SK-N-SH (cell line): ENCODE measurements around the gene PLAU. TPM values are rescaled to one million over a fixed set of nuclear protein-coding genes. Genes with fewer than 3 reads are reported as not detected.

ENCODE experiments used
- CTCF ChIA-PET: fragments of 300-600, 350-600 bp; formaldehyde crosslinking; extraction: SDS; loops from one replicate; lab custom pipeline; 2021; lab: Yijun Ruan, JAX
- POLR2A ChIA-PET: fragments of 350-600 bp; sonication (Branson Sonifier 250); formaldehyde crosslinking; extraction: SDS; loops from one replicate; lab custom pipeline; 2020; ENCODE audit warnings: antibody characterized with exemption, inconsistent platforms; lab: Yijun Ruan, JAX
- DNase-seq: peaks from one replicate; pipeline ENCODE4 v3.0.0; 2012
- H2AFZ ChIP-seq: fragments of 200-600 bp; sonication (generic); 2 replicates; pipeline ENCODE4 v1.8.1; 2016; ENCODE audit warnings: antibody characterized with exemption, mild to moderate bottlenecking, low read depth
- H3F3A ChIP-seq: fragments of 200-600 bp; sonication (generic); replicated peaks from 2 replicates; pipeline ENCODE3; 2016; ENCODE audit warnings: antibody characterized with exemption, mild to moderate bottlenecking; ENCODE audit not compliant: insufficient read depth
- H3K27ac ChIP-seq, 2 experiments: fragments of 200-500 bp in 1 of 2; fragments of 200-600 bp in 1 of 2; sonication (Bioruptor generic) in 1 of 2; sonication (generic), shearing (Covaris generic) in 1 of 2; 2 replicates each; pipeline versions ENCODE4 v1.5.1 to v1.6.1; 2014 to 2016; ENCODE audit warnings: low read depth in 2 of 2, inconsistent platforms in 1 of 2, low read length in 1 of 2, mild to moderate bottlenecking in 1 of 2, mixed read lengths in 1 of 2
- H3K27me3 ChIP-seq: fragments of 200-600 bp; sonication (generic), shearing (Covaris generic); 2 replicates; pipeline ENCODE4 v1.6.1; 2016; ENCODE audit warnings: mixed run types; ENCODE audit not compliant: insufficient read depth
- H3K36me3 ChIP-seq, 2 experiments: fragments of 200-500 bp in 1 of 2; fragments of 200-600 bp in 1 of 2; sonication (Bioruptor generic) in 1 of 2; sonication (generic) in 1 of 2; replicated peaks in 1 of 2; 2 replicates each; pipeline versions ENCODE3 to v1.5.1; 2014 to 2016; ENCODE audit warnings: low read length in 1 of 2, mild to moderate bottlenecking in 1 of 2; ENCODE audit not compliant: insufficient read depth in 2 of 2, control insufficient read depth in 1 of 2
- H3K4me1 ChIP-seq, 2 experiments: fragments of 200-500 bp in 1 of 2; fragments of 200-600 bp in 1 of 2; sonication (Bioruptor generic) in 1 of 2; sonication (generic), shearing (Covaris generic) in 1 of 2; 2 replicates each; pipeline versions ENCODE4 v1.5.1 to v1.6.1; 2014 to 2016; ENCODE audit warnings: low read depth in 1 of 2, low read length in 1 of 2, mixed run types in 1 of 2; ENCODE audit not compliant: insufficient read depth in 2 of 2, control insufficient read depth in 1 of 2
- H3K4me2 ChIP-seq: fragments of 200-600 bp; sonication (generic), shearing (Covaris generic); 2 replicates; pipeline ENCODE4 v1.6.1; 2017; ENCODE audit warnings: mixed run types
- H3K4me3 ChIP-seq, 2 experiments: fragments of 200-500 bp in 1 of 2; fragments of 200-600 bp in 1 of 2; sonication (Bioruptor generic) in 1 of 2; sonication (generic), shearing (Covaris generic) in 1 of 2; 2 replicates each; pipeline versions ENCODE4 v1.5.1 to v1.8.1; 2014 to 2016; ENCODE audit warnings: low read depth in 2 of 2, inconsistent platforms in 1 of 2, low read length in 1 of 2, mild to moderate bottlenecking in 1 of 2, mixed read lengths in 1 of 2, moderate library complexity in 1 of 2
- H3K79me2 ChIP-seq: fragments of 200-600 bp; sonication (generic); 2 replicates; pipeline ENCODE4 v1.8.1; 2017; ENCODE audit warnings: mild to moderate bottlenecking; ENCODE audit not compliant: insufficient read depth
- H3K9ac ChIP-seq: fragments of 200-600 bp; sonication (generic); 2 replicates; pipeline ENCODE4 v1.6.1; 2017; ENCODE audit warnings: mixed run types
- H3K9me2 ChIP-seq: fragments of 200-600 bp; sonication (generic); 2 replicates; pipeline ENCODE4 v1.6.1; 2017; ENCODE audit warnings: mixed run types
- H3K9me3 ChIP-seq: fragments of 200-600 bp; sonication (generic); 2 replicates; pipeline ENCODE4 v1.6.1; 2017; ENCODE audit warnings: mixed run types, mild to moderate bottlenecking, moderate library complexity
- H4K20me1 ChIP-seq: fragments of 200-600 bp; sonication (generic); 2 replicates; pipeline ENCODE4 v1.6.1; 2017; ENCODE audit warnings: mild to moderate bottlenecking, mixed run types; ENCODE audit not compliant: insufficient read depth
- CHD2 ChIP-seq: fragments of 150-350 bp; IDR thresholded peaks from 2 replicates; pipeline ENCODE4 v1.6.1; 2018; ENCODE audit warnings: low read length; ENCODE audit not compliant: partially characterized antibody
- EP300 ChIP-seq, 2 experiments: IDR thresholded peaks; 2 replicates each; pipeline versions ENCODE4 v1.4.0 to v1.6.1; 2012; ENCODE audit warnings: borderline replicate concordance in 1 of 2, low read depth in 1 of 2, low read length in 1 of 2
- FOSL2 ChIP-seq: IDR thresholded peaks from 2 replicates; pipeline ENCODE4 v1.4.0; 2012; ENCODE audit warnings: low read depth, mild to moderate bottlenecking, moderate library complexity, borderline replicate concordance
- FOXJ3 ChIP-seq: sonication (generic); formaldehyde crosslinking; IDR thresholded peaks from 2 replicates; pipeline ENCODE4 v1.5.1; 2020; ENCODE audit warnings: mild to moderate bottlenecking, missing genetic modification reagents
- FOXM1 ChIP-seq: IDR thresholded peaks from 2 replicates; pipeline ENCODE4 v1.4.0; 2012; ENCODE audit warnings: low read depth, mild to moderate bottlenecking
- JUND ChIP-seq: IDR thresholded peaks from 2 replicates; pipeline ENCODE4 v1.4.0; 2012
- PBX3 ChIP-seq: IDR thresholded peaks from 2 replicates; pipeline ENCODE4; 2012
- RXRA ChIP-seq: IDR thresholded peaks from 2 replicates; pipeline ENCODE4 v1.4.0; 2012; ENCODE audit warnings: low read depth, mild to moderate bottlenecking, borderline replicate concordance
- SIN3A ChIP-seq: IDR thresholded peaks from 2 replicates; pipeline ENCODE4 v1.6.1; 2012; ENCODE audit warnings: low read depth, mild to moderate bottlenecking, low read length, moderate library complexity, borderline replicate concordance
- SMC3 ChIP-seq: IDR thresholded peaks from 2 replicates; pipeline ENCODE4 v1.6.1; 2012; ENCODE audit warnings: low read depth, low read length, improper control_type of control experiment
- TAF1 ChIP-seq: IDR thresholded peaks from 2 replicates; pipeline ENCODE4 v1.6.1; 2012; ENCODE audit warnings: low read depth, mild to moderate bottlenecking, low read length, moderate library complexity, borderline replicate concordance
- TCF12 ChIP-seq: IDR thresholded peaks from 2 replicates; pipeline ENCODE4 v1.4.0; 2012
- USF1 ChIP-seq: IDR thresholded peaks from 2 replicates; pipeline ENCODE4 v1.4.0; 2012; ENCODE audit warnings: low read depth, borderline replicate concordance
- YY1 ChIP-seq: IDR thresholded peaks from 2 replicates; pipeline ENCODE4 v1.4.0; 2012; ENCODE audit warnings: low read depth, mild to moderate bottlenecking
- WGBS: methylation state at CpG from one replicate; pipeline ENCODE4 v1.1.6; 2017; ENCODE audit warnings: low lambda C conversion rate; 5-methylcytosine and 5-hydroxymethylcytosine counted together
- polyA plus RNA-seq, 3 experiments: library from polyadenylated mRNA; depleted of rRNA; stranded (reverse); fragments of >200 nt; gene quantifications; 2 replicates each; pipeline ENCODE4 v1.2.3, GENCODE V29; 2012
- TF ChIP-seq, protein P1 (sequence below): fragments of 200-600 bp; sonication (generic); IDR thresholded peaks from 2 replicates; pipeline ENCODE4 v1.6.1; 2017; ENCODE audit warnings: antibody characterized with exemption, mild to moderate bottlenecking, moderate library complexity
- TF ChIP-seq, protein P2 (sequence below): fragments of 150-350 bp; IDR thresholded peaks from 2 replicates; pipeline ENCODE4 v1.6.1; 2016; ENCODE audit warnings: mild to moderate bottlenecking, low read depth, low read length

Gene PLAU
- polyA plus RNA-seq, 1 of the 3 experiments (the other 2 are of a cell fraction) = 200 TPM

DNA sequence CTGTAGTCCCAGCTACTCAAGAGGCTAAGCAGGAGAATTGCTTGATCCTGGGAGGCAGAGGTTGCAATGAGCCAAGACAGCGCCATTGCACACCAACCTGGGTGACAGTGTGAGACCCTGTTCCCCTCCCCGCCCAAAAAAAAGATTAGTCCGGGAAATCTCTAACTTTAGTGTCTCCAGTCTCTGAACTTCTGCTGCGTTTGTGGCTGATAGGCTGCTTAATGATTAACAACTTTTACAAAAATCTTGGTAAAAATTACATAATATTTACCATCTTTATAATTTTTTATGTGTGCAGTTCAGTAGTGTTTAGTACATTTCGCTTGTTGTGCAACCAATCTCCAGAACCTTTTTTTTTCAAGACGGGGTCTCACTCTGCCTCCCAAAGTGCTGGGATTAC is 9.7 kb upstream of the PLAU start:
- Histone ChIP-seq H3K4me2 (no peak overlapping the region), H3F3A (peaks cover 20% of the 10 kb centered on the region), H3K36me3 (no peaks in the 10 kb centered on the region), H3K9ac (no peak overlapping the region), H3K27ac (no peak overlapping the region), H3K9me3 (no peaks in the 10 kb centered on the region), H4K20me1 (no peaks in the 10 kb centered on the region), H3K27me3 (no peaks in the 10 kb centered on the region), H2AFZ (no peak overlapping the region), H3K79me2 (no peaks in the 10 kb centered on the region), H3K4me1 (peaks cover 0 to 11% of the 10 kb centered on the region in 2 experiments; a peak in 1 of 4 replicates), H3K4me3 (no peak overlapping the region), H3K9me2 (no peaks in the 10 kb centered on the region)
- TF ChIP-seq TCF12 (no peak), TAF1 (no peak), PBX3 (no peak), CHD2 (no peak), SIN3A (no peak), EP300 (IDR thresholded peaks at IDR 0.05; ENCODE audit: borderline replicate concordance in 1 of 2, low read depth in 1 of 2, low read length in 1 of 2) (no peak), FOSL2 (no peak), FOXM1 (no peak), USF1 (no peak)
- TF ChIP-seq, protein P1, sequence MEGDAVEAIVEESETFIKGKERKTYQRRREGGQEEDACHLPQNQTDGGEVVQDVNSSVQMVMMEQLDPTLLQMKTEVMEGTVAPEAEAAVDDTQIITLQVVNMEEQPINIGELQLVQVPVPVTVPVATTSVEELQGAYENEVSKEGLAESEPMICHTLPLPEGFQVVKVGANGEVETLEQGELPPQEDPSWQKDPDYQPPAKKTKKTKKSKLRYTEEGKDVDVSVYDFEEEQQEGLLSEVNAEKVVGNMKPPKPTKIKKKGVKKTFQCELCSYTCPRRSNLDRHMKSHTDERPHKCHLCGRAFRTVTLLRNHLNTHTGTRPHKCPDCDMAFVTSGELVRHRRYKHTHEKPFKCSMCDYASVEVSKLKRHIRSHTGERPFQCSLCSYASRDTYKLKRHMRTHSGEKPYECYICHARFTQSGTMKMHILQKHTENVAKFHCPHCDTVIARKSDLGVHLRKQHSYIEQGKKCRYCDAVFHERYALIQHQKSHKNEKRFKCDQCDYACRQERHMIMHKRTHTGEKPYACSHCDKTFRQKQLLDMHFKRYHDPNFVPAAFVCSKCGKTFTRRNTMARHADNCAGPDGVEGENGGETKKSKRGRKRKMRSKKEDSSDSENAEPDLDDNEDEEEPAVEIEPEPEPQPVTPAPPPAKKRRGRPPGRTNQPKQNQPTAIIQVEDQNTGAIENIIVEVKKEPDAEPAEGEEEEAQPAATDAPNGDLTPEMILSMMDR = no peak
- WGBS = 82% methylated on average over 6 of the region's 6 CpGs
- CTCF ChIA-PET = interaction anchor here (0.6 to 3.7 kb wide), 5 partner anchors 10 to 127 kb away, joined by 3 to 26 read pairs (median 5); no protein-coding TSS in a partner anchor
- POLR2A ChIA-PET = no interaction called here
- no peak for DNase-seq

GRCh38 chr10:73902351-73902750 is 8.6 kb upstream of the PLAU start:
- no peak overlapping the region for H3K27ac ChIP-seq
- ChIA-PET CTCF (interaction anchor here (1.2 to 3.0 kb wide), 4 partner anchors 11 to 38 kb away, joined by 3 to 14 read pairs (median 4); no protein-coding TSS in a partner anchor), POLR2A (no interaction called here)
- no peaks in the 10 kb centered on the region for H4K20me1 ChIP-seq
- no peak overlapping the region for H2AFZ ChIP-seq
- no peaks in the 10 kb centered on the region for H3K9me3 ChIP-seq
- DNase-seq = no peak
- H3K9ac ChIP-seq = no peak overlapping the region
- no peaks in the 10 kb centered on the region for H3K9me2 ChIP-seq
- H3K4me3 ChIP-seq = no peak overlapping the region
- H3K27me3 ChIP-seq = no peaks in the 10 kb centered on the region
- peaks cover 26% of the 10 kb centered on the region for H3F3A ChIP-seq
- H3K36me3 ChIP-seq = no peaks in the 10 kb centered on the region
- TF ChIP-seq RXRA (no peak), FOXJ3 (CRISPR knock-in tag) (no peak), SIN3A (no peak), PBX3 (no peak), YY1 (no peak), JUND (no peak), SMC3 (no peak)
- TF ChIP-seq, protein P2, sequence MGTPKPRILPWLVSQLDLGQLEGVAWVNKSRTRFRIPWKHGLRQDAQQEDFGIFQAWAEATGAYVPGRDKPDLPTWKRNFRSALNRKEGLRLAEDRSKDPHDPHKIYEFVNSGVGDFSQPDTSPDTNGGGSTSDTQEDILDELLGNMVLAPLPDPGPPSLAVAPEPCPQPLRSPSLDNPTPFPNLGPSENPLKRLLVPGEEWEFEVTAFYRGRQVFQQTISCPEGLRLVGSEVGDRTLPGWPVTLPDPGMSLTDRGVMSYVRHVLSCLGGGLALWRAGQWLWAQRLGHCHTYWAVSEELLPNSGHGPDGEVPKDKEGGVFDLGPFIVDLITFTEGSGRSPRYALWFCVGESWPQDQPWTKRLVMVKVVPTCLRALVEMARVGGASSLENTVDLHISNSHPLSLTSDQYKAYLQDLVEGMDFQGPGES = no peak
- H3K4me1 ChIP-seq = peaks cover 3 to 17% of the 10 kb centered on the region in 2 experiments; a peak in 2 of 4 replicates
- no peak overlapping the region for H3K4me2 ChIP-seq
- H3K79me2 ChIP-seq = no peaks in the 10 kb centered on the region
- 90% methylated on average over 2 of the region's 2 CpGs for WGBS
